B cell (primary cell): ENCODE data around the gene KAT8.

Experiments
- CTCF ChIP-seq: fragments of 200-600 bp; IDR thresholded peaks from one replicate; pipeline ENCODE4 v1.8.0; 2022; ENCODE audit warnings: antibody characterized with exemption, mild to moderate bottlenecking
- EZH2 ChIP-seq: IDR thresholded peaks from 2 replicates; pipeline ENCODE4 v1.6.1; 2012; ENCODE audit warnings: borderline replicate concordance, low read depth, mild to moderate bottlenecking, moderate library complexity, low read length; ENCODE audit not compliant: insufficient read depth, poor library complexity, severe bottlenecking

GRCh38 chr16:31120129-31120528 is 2.7 kb downstream of the KAT8 start:
- no peak for TF ChIP-seq CTCF
- no peak for TF ChIP-seq EZH2
